BLaER1 (cell line): Measurements from ENCODE around the gene SLC8A2.
A peak's percentile ranks its signal among the peaks of the same experiment; 100 is the strongest.
"Not testable (repeated sequence)": the region's sequence is repeated elsewhere in the genome, so short reads cannot be mapped to it uniquely, and the experiment has no call there.

Experiments
- H3K27ac ChIP-seq: shearing (Covaris generic); formaldehyde crosslinking; 2 replicates; pipeline ENCODE4 v1.8.1; 2022
- H3K27me3 ChIP-seq: shearing (Covaris generic); formaldehyde crosslinking; 2 replicates; pipeline ENCODE4 v1.8.1; 2022
- H3K36me3 ChIP-seq: shearing (Covaris generic); formaldehyde crosslinking; 2 replicates; pipeline ENCODE4 v1.8.1; 2022
- H3K4me1 ChIP-seq: shearing (Covaris generic); formaldehyde crosslinking; 2 replicates; pipeline ENCODE4 v1.8.1; 2022
- H3K4me2 ChIP-seq: shearing (Covaris generic); formaldehyde crosslinking; 2 replicates; pipeline ENCODE4 v1.8.1; 2022
- H3K4me3 ChIP-seq: shearing (Covaris generic); formaldehyde crosslinking; 2 replicates; pipeline ENCODE4 v1.8.1; 2022
- H3K9ac ChIP-seq: shearing (Covaris generic); formaldehyde crosslinking; 2 replicates; pipeline ENCODE4 v1.8.1; 2022
- H3K9me3 ChIP-seq: shearing (Covaris generic); formaldehyde crosslinking; 2 replicates; pipeline ENCODE4 v1.8.1; 2022
- H4K20me1 ChIP-seq: shearing (Covaris generic); formaldehyde crosslinking; 2 replicates; pipeline ENCODE4 v1.8.1; 2022
- Cebpa-rat ChIP-seq: shearing (Covaris generic); IDR thresholded peaks from 2 replicates; pipeline ENCODE4 v1.8.1; 2022

SLC8A2 gene

DNA sequence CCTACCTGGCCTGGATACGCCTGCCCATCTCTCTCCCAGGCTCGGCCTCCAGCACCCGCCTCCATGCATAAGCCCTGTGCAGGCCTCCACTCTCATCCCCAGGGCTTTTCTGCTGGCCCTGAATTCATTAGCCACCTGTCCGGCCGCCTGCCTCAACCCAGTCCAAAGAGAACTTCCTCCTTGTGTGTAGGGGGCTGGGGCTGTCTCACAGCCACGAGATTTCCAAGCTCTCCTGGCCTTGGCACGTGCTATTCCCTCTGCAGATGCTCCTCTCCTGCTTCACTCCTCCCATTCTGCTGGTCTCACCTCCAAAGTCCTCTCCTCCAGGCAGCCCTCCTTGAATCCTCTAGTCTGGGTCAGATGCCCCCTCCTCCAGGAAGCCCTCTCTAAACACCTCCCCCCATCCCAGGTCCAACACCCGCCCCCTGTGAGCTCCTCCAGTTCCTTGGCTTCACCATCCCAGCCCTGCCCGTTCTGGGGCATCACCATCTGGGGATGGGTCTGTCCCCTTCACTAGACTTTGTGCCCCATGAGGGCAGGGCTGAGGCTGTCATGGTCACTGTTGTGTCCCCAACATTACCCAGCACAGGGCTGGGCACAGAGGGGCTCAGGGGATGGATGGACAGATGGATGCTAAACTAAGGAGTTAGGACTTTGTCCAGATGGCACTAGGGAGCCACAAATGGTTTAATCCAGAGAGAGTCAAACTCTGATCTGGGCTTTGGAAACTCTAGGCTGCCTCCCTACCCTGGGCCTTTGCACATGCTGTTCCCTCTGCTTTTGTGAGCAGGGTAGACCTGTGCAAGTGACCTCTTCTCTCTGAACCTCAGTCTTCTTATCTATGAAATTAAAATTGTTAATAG lies 67.1 kb downstream of the SLC8A2 start:
- TF ChIP-seq Cebpa-rat = no peak
- H3K4me1 ChIP-seq = no peaks in the 10 kb centered on the region; the same call in 1 of the 2 replicates
- H3K36me3 ChIP-seq = no peaks in the 10 kb centered on the region
- no peak overlapping the region for H3K4me3 ChIP-seq
- no peak overlapping the region for H3K27ac ChIP-seq
- H3K9ac ChIP-seq = no peak overlapping the region
- H4K20me1 ChIP-seq = peaks cover 16% of the 10 kb centered on the region; the same call in 1 of the 2 replicates
- H3K27me3 ChIP-seq = peaks cover 57% of the 10 kb centered on the region
- H3K4me2 ChIP-seq = no peak overlapping the region
- H3K9me3 ChIP-seq = no peaks in the 10 kb centered on the region

DNA sequence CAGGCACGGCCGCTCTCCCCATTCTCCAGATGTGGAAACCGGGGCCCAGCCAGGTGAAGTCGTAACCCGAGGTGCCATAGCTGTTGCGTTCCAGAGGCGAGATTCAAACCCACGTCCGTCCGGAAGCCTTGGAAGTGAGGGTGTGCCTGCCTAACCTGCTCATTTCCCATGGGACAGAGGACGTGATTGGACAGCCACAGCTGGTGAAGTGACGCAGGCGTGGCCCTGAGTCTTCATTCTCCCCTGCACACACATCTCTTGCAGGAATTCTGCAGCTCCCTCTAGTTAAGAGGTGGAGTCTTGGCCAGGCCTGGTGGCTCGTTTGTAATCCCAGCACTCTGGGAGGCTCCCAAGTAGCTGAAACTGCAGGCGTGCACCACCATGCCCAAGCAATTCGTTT lies 69.2 kb downstream of the SLC8A2 start:
- no peak overlapping the region for H3K9ac ChIP-seq
- no peak overlapping the region for H3K4me2 ChIP-seq
- peaks cover 13% of the 10 kb centered on the region for H3K4me1 ChIP-seq
- H4K20me1 ChIP-seq = peaks cover 16% of the 10 kb centered on the region; the same call in 1 of the 2 replicates
- H3K27ac ChIP-seq = no peak overlapping the region
- H3K27me3 ChIP-seq = peaks cover 38% of the 10 kb centered on the region
- no peaks in the 10 kb centered on the region for H3K36me3 ChIP-seq
- H3K4me3 ChIP-seq = no peak overlapping the region
- H3K9me3 ChIP-seq = no peaks in the 10 kb centered on the region
- no peak for TF ChIP-seq Cebpa-rat

DNA sequence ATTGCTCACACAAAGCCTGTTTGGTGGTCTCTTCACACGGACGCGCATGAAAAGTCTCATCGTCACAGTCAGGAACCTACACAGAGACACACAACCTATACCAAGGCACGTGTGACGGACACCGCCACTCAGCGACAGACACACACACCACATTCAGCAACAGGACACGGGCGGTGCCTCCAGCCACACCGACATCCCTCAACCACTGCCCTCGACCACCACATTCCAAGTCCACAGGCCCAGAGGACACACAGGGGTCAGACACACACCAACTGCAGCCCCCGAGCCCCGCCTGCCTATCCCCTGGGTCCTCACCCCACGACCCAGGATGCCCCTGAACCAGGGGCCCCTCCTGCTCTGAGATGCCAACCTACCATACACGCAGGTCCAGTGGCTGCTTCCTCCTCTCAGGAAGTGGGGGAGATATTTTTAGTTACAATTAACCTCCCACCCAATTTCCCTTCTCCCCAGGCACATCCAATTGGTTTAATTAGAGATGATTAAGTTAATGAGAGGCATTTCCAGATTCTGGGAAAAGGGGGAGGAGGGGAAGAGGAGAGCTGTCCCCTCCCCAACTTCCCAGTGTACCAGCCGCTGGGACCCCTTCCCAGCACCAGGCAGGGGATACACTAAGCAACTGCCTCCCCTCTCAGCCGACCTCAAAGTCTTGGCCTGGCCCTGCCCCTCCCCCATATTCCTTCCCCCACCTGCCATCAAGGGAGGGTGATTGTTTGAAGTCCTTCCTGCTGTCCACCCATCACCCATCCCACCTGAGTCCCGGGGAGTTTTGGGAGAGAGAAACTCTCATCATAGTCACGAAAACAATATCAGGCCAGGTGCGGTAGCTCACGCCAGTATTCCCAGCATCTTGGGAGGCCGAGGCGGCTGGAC lies 72.7 kb downstream of the SLC8A2 start:
- Histone ChIP-seq H3K4me2 (peak overlapping the region; percentile 67), H3K9me3 (no peaks in the 10 kb centered on the region), H3K27ac (0 out of 2 replicates have a peak overlapping the region, but pooled peaks have one; percentile 26), H3K27me3 (0 out of 2 replicates have a peak, but pooled peaks cover 12% of the 10 kb centered on the region), H4K20me1 (peaks cover 3% of the 10 kb centered on the region; the same call in 1 of the 2 replicates), H3K4me1 (peaks cover 13% of the 10 kb centered on the region), H3K4me3 (no peak overlapping the region), H3K9ac (no peak overlapping the region), H3K36me3 (no peaks in the 10 kb centered on the region)
- no peak for TF ChIP-seq Cebpa-rat

DNA sequence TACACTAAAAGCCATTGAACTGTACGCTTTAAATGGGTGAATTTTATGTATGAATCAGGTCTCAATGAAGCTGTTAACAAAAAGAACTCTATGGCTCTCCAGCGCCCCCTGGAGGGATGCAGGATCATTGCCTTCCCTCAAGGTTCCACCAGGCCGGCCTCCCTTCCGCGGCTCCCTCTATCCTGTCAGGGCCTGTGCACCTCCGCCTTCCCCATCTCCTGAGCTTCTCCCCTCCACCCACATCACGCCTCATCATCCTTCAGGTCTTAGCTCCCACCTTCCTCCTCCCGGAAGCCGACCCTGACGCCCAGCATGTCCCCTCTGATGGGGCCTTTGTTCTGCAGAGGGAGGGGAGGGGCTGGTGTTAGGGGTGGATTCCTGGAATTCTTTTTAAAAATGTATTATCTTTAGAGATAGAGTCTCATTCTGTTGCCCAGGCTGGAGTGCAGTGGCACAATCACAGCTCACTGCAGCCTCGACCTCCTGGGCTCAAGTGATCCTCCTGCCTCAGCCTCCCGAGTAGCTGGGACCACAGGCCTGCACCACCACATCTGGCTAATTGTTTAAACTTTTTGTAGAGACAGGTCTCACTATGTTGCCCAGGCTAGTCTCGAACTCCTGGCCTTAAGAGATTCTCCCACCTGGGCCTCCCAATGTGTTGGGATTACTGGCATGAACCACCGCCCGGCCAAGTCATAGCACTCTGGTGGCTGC lies 80.0 kb downstream of the SLC8A2 start:
- Histone ChIP-seq H3K9ac (no peak overlapping the region), H3K27ac (no peak overlapping the region), H3K36me3 (no peaks in the 10 kb centered on the region), H4K20me1 (no peaks in the 10 kb centered on the region; the same call in 1 of the 2 replicates), H3K27me3 (no peaks in the 10 kb centered on the region), H3K9me3 (no peaks in the 10 kb centered on the region), H3K4me3 (no peak overlapping the region), H3K4me2 (peak overlapping the region; percentile 56), H3K4me1 (peaks cover 16% of the 10 kb centered on the region)
- no peak for TF ChIP-seq Cebpa-rat

DNA sequence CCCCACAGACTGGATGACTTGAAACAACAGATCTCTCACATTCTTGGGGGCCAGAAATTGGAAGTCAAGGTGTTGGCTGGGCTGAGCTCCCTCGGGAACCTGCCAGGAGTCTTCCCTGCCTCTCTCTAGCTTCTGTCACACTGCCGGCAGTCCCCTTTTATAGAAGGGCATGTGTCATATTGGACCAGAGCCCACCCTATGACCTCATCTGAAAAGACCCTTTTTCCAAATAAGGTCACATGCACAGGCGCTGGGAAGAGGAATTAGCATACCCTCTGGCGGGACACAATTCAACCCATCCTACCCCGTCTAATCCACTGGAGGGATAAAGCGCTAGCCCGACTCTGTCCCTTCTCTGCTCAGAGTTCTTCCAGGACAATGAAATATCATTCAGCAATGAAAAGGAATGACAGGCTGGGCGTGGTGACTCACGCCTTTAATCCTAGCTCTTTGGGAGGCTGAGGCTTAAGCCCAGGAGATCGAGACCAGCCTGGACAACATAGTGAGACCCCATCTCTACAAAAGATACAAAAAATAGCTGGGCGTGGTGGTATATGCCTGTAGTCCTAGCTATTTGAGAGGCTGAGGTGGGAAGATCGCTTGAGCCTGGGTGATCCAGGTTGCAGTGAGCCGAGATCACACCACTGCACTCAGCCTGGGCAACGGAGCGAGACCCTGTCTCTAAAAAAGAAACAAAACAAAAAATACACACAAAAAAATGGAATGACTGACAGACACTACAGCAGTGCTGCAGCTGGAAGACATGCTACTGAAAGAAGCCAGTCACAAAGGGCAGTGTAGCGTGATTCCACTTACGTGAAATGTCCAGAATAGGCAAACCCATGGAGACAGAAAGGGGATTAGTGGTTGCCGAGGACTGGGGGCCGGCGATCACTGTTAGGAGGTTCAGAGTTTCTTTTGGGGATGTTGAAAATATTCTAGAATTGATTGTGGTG lies 80.9 kb downstream of the SLC8A2 start:
- H3K9ac ChIP-seq = no peak overlapping the region
- no peaks in the 10 kb centered on the region for H3K36me3 ChIP-seq
- no peak overlapping the region for H3K27ac ChIP-seq
- H3K4me1 ChIP-seq = peaks cover 16% of the 10 kb centered on the region
- TF ChIP-seq Cebpa-rat = no peak
- peak overlapping the region; percentile 56 for H3K4me2 ChIP-seq
- H3K27me3 ChIP-seq = no peaks in the 10 kb centered on the region
- H3K9me3 ChIP-seq = no peaks in the 10 kb centered on the region
- no peak overlapping the region for H3K4me3 ChIP-seq
- H4K20me1 ChIP-seq = no peaks in the 10 kb centered on the region; the same call in 1 of the 2 replicates

DNA sequence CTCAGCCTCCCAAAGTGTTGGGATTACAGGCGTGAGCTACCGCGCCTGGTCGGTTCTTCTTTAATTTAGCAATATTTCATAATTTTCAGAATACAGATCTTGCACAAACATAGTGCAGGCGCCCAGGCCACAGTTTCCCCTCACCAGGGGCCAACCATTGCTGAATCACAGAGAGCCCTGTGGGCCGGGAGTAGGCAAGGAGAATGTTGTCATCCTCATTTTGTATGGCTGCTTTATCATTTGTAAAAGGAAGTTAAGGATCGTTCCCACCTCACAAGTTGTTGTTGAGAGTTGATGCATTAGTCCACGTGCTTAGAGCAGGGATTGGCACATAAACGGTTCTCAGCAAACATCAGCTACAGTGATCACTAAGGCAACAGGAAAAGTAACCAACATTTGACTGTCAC lies 82.5 kb downstream of the SLC8A2 start:
- no peak overlapping the region for H3K4me2 ChIP-seq
- no peaks in the 10 kb centered on the region; the same call in 1 of the 2 replicates for H4K20me1 ChIP-seq
- no peak overlapping the region for H3K27ac ChIP-seq
- H3K27me3 ChIP-seq = no peaks in the 10 kb centered on the region
- H3K4me3 ChIP-seq = no peak overlapping the region
- no peaks in the 10 kb centered on the region for H3K36me3 ChIP-seq
- no peak overlapping the region for H3K9ac ChIP-seq
- no peak for TF ChIP-seq Cebpa-rat
- H3K4me1 ChIP-seq = peaks cover 16% of the 10 kb centered on the region
- H3K9me3 ChIP-seq = no peaks in the 10 kb centered on the region

DNA sequence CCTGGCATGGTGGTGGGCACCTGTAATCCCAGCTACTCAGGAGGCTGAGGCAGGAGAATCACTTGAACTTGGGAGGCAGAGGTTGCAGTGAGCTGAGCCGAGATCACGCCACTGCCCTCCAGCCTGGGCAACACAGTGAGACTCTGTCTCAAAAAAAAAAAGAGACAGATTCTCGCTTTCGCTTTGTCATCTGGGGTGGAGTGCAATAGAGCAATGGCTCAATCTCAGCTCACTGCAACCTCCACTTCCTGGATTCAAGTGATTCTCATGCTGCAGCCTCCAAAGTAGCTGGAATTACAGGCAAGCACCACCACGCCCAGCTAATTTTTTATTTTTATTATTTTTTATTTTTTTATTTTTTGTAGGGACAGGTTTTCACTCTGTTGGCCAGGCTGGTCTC lies 83.0 kb downstream of the SLC8A2 start:
- H4K20me1 ChIP-seq, H3K9ac ChIP-seq, H3K4me3 ChIP-seq, H3K27ac ChIP-seq, H3K36me3 ChIP-seq, H3K4me2 ChIP-seq, H3K9me3 ChIP-seq, H3K27me3 ChIP-seq: not testable (repeated sequence)
- peaks cover 16% of the 10 kb centered on the region for H3K4me1 ChIP-seq

DNA sequence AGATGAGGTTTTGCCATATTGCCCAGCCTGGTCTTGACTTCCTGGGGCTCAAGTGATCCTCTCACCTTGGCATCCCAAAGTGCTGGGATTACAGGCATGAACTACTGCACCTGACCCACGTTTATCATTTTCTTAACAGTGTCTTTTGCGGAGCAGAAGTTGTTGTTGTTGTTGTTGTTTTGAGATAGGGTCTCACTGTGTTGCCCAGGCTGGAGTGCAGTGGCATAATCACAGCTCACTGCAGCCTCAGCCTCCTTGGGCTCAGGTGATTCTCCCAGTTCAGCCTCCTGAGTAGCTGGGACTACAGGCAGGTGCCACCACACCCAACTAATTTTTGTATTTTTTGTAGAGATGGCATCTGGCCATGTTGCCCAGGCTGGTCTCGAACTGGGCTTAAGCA lies 84.1 kb downstream of the SLC8A2 start:
- H3K27me3 ChIP-seq, H3K9ac ChIP-seq, H3K4me3 ChIP-seq, H3K36me3 ChIP-seq, H3K27ac ChIP-seq, H4K20me1 ChIP-seq, H3K4me2 ChIP-seq, H3K9me3 ChIP-seq: not testable (repeated sequence)
- H3K4me1 ChIP-seq = peaks cover 16% of the 10 kb centered on the region

DNA sequence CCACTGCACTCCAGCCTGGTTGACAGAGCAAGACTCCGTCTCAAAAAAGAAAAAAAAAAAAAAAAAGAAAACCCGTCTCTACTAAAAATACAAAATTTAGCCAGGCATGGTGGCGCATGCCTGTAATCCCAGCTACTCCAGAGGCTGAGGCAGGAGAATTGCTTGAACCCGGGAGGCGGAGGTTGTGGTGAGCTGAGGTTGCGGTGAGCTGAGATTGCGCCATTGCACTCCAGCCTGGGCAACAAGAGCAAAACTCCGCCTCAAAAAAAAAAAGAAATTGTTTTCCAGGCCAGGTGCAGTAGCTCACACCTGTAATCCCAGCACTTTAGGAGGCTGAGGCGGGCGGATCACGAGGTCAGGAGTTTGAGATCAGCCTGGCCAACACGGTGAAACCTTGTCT lies 85.1 kb downstream of the SLC8A2 start:
- Histone ChIP-seq H4K20me1 (peaks cover 16% of the 10 kb centered on the region), H3K4me1 (peaks cover 20% of the 10 kb centered on the region)
- H3K27ac ChIP-seq, H3K27me3 ChIP-seq, H3K9me3 ChIP-seq, H3K9ac ChIP-seq, H3K4me3 ChIP-seq, H3K36me3 ChIP-seq, H3K4me2 ChIP-seq: not testable (repeated sequence)

DNA sequence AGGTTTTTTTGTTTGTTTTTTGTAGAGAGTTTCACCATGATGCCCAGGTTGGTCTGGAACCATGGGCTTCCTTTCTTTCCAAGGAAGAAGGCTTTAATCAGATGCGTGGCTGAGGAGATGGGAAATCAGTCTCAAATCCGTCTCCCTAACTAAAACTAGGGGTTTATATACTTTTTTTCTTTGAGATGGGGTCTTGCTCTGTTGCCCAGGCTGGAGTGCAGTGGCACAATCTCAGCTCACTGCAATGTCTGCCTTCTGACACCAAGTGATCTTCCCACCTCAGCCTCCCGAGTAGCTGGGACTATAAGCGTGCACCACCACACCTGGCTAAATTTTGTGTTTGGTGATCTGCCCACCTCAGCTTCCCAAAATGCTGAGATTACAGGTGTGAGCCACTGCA lies 87.2 kb downstream of the SLC8A2 start:
- Histone ChIP-seq H3K4me1 (peaks cover 27% of the 10 kb centered on the region), H4K20me1 (peaks cover 34% of the 10 kb centered on the region), H3K36me3 (peaks cover 30% of the 10 kb centered on the region)
- H3K9ac ChIP-seq, H3K9me3 ChIP-seq, H3K4me2 ChIP-seq, H3K27me3 ChIP-seq, H3K27ac ChIP-seq, H3K4me3 ChIP-seq: not testable (repeated sequence)

DNA sequence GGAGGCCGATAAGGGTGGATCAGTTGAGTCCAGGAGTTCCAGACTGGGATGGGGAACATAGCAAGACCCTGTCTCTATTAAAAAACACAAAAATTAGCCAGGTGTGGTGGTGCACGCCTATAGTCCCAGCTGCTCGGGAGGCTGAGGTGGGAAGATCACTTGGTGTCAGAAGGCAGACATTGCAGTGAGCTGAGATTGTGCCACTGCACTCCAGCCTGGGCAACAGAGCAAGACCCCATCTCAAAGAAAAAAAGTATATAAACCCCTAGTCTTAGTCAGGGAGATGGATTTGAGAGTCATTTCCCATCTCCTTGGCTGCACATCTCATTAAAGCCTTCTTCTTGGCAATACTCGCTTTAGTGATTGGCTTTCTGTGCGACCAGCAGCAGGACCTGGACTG lies 87.8 kb downstream of the SLC8A2 start:
- H3K9me3 ChIP-seq, H3K4me3 ChIP-seq, H3K27me3 ChIP-seq, H3K27ac ChIP-seq, H3K9ac ChIP-seq, H3K4me2 ChIP-seq: not testable (repeated sequence)
- H3K36me3 ChIP-seq = peaks cover 36% of the 10 kb centered on the region
- H4K20me1 ChIP-seq = peaks cover 38% of the 10 kb centered on the region
- peaks cover 27% of the 10 kb centered on the region for H3K4me1 ChIP-seq
